ENCODE data around the gene CST8. TPM values are rescaled to one million over a fixed set of nuclear protein-coding genes. Genes with fewer than 3 reads are reported as not detected.

Gene CST8
- polyA plus RNA-seq, 1 donor (not counting 4 experiments of a cell fraction or from before 2014, with no cell fraction given): not detected

GRCh38 chr20:23475395-23475794 is 15.5 kb upstream of the CST8 start:
- Histone ChIP-seq H3K27ac (ENCODE audit: control insufficient read depth, insufficient read depth, low read length) (no peak overlapping the region), H3K9me3 (ENCODE audit: control insufficient read depth, low read depth, low read length) (no peaks in the 10 kb centered on the region), H3K79me2 (ENCODE audit: control insufficient read depth, insufficient read depth, low read length) (no peaks in the 10 kb centered on the region), H3K4me2 (ENCODE audit: control insufficient read depth, extremely low read depth, insufficient read depth, low read depth, low read length) (no peak overlapping the region), H4K20me1 (ENCODE audit: control insufficient read depth, extremely low read depth, insufficient read depth, low read length) (no peaks in the 10 kb centered on the region), H3K9me1 (ENCODE audit: control insufficient read depth, extremely low read depth, insufficient read depth, low read length) (no peaks in the 10 kb centered on the region), H3K27me3 (ENCODE audit: control insufficient read depth, extremely low read depth, insufficient read depth, low read length) (no peaks in the 10 kb centered on the region), H3K36me3 (ENCODE audit: control insufficient read depth in 2 of 2, extremely low read depth in 1 of 2, insufficient read depth in 2 of 2, low read length in 2 of 2) (no peaks in the 10 kb centered on the region), H3K9ac (ENCODE audit: control insufficient read depth, extremely low read depth, insufficient read depth, low read length) (no peak overlapping the region), H3K4me1 (ENCODE audit: control insufficient read depth, extremely low read depth, insufficient read depth, low read length) (no peaks in the 10 kb centered on the region), H2AFZ (ENCODE audit: control insufficient read depth, low read length) (no peak overlapping the region), H3K4me3 (ENCODE audit: control insufficient read depth in 2 of 3, extremely low read depth in 1 of 3, insufficient read depth in 2 of 3, low read depth in 1 of 3, low read length in 3 of 3) (no peak overlapping the region)
- FAIRE-seq (no peak), DNase-seq (ENCODE audit: low read depth, low spot score) (no peak)
- dilution Hi-C loops (cut with MboI; ENCODE audit: extremely low pct_ligation_motif_present, low sequenced_read_pairs): no loop called here
- TF ChIP-seq, protein P1, sequence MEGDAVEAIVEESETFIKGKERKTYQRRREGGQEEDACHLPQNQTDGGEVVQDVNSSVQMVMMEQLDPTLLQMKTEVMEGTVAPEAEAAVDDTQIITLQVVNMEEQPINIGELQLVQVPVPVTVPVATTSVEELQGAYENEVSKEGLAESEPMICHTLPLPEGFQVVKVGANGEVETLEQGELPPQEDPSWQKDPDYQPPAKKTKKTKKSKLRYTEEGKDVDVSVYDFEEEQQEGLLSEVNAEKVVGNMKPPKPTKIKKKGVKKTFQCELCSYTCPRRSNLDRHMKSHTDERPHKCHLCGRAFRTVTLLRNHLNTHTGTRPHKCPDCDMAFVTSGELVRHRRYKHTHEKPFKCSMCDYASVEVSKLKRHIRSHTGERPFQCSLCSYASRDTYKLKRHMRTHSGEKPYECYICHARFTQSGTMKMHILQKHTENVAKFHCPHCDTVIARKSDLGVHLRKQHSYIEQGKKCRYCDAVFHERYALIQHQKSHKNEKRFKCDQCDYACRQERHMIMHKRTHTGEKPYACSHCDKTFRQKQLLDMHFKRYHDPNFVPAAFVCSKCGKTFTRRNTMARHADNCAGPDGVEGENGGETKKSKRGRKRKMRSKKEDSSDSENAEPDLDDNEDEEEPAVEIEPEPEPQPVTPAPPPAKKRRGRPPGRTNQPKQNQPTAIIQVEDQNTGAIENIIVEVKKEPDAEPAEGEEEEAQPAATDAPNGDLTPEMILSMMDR (optimal IDR thresholded peaks at IDR 0.05 in 1 of 3, IDR thresholded peaks at IDR 0.05 in 1 of 3, conservative IDR thresholded peaks at IDR 0.05 in 1 of 3; ENCODE audit: extremely low read depth in 1 of 3, insufficient read depth in 2 of 3, low read length in 3 of 3): no peak
- TF ChIP-seq EZH2 (IDR thresholded peaks at IDR 0.05; ENCODE audit: low read length): no peak

DNA sequence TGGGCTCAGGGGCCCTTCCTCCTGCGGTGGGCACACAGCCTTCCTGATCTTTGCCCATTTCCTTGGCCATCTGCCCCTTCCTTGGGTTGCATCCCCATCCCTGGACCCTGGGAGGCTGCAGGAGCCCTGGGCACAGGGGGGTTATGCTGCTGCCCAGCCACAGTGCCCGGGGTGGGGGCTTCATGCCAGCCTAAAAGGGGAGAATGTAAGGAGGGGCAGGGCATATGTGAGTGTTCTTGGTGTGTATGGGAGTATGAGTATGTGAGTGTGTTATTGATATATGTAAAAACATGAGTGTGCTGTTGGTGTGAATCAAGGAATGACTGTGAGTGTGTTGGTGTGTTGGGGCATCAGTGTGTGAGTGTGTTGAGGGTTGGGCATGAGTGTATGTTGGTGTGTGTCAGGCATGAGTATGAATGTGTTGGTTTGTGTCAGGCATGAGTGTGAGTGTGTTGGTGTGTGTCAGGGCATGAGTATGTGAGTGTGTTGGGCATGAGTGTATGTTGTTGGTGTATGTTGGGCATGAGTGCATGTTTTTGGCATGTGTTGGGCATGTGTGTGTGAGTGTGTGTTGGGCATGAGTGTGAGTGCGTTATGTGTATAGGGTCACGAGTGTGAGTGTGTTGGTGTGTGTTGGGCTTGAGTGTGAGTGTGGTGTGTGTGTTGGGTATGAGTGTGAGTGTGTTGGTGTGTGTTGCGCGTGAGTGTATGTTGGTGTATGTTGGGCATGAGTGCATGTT is 14.7 kb upstream of the CST8 start:
- DNase-seq (ENCODE audit: low read depth, low spot score): no peak
- Histone ChIP-seq H3K36me3 (ENCODE audit: control insufficient read depth in 2 of 2, extremely low read depth in 1 of 2, insufficient read depth in 2 of 2, low read length in 2 of 2) (no peaks in the 10 kb centered on the region), H3K9me3 (ENCODE audit: control insufficient read depth, low read depth, low read length) (no peaks in the 10 kb centered on the region), H3K9me1 (ENCODE audit: control insufficient read depth, extremely low read depth, insufficient read depth, low read length) (no peaks in the 10 kb centered on the region), H3K27ac (ENCODE audit: control insufficient read depth, insufficient read depth, low read length) (no peak overlapping the region), H3K79me2 (ENCODE audit: control insufficient read depth, insufficient read depth, low read length) (no peaks in the 10 kb centered on the region), H4K20me1 (ENCODE audit: control insufficient read depth, extremely low read depth, insufficient read depth, low read length) (no peaks in the 10 kb centered on the region), H2AFZ (ENCODE audit: control insufficient read depth, low read length) (no peak overlapping the region), H3K27me3 (ENCODE audit: control insufficient read depth, extremely low read depth, insufficient read depth, low read length) (no peaks in the 10 kb centered on the region), H3K4me2 (ENCODE audit: control insufficient read depth, extremely low read depth, insufficient read depth, low read depth, low read length) (no peak overlapping the region), H3K9ac (ENCODE audit: control insufficient read depth, extremely low read depth, insufficient read depth, low read length) (no peak overlapping the region), H3K4me3 (ENCODE audit: control insufficient read depth in 2 of 3, extremely low read depth in 1 of 3, insufficient read depth in 2 of 3, low read depth in 1 of 3, low read length in 3 of 3) (no peak overlapping the region), H3K4me1 (ENCODE audit: control insufficient read depth, extremely low read depth, insufficient read depth, low read length) (no peaks in the 10 kb centered on the region)
- FAIRE-seq: no peak
- dilution Hi-C loops (cut with MboI; ENCODE audit: extremely low pct_ligation_motif_present, low sequenced_read_pairs): no loop called here
- TF ChIP-seq, protein P1 (optimal IDR thresholded peaks at IDR 0.05 in 1 of 3, IDR thresholded peaks at IDR 0.05 in 1 of 3, conservative IDR thresholded peaks at IDR 0.05 in 1 of 3; ENCODE audit: extremely low read depth in 1 of 3, insufficient read depth in 2 of 3, low read length in 3 of 3): no peak
- no peak for TF ChIP-seq EZH2 (IDR thresholded peaks at IDR 0.05; ENCODE audit: low read length)

All from keratinocyte (primary cell).